T-cell (primary cell): ENCODE results near the gene COX7B. TPM values are rescaled to one million over a fixed set of nuclear protein-coding genes. Genes with fewer than 3 reads are reported as not detected.
"Not testable (repeated sequence)": the region's sequence is repeated elsewhere in the genome, so short reads cannot be mapped to it uniquely, and the experiment has no call there.

Experiments used
- ATAC-seq, 4 experiments: fragments of 200-7000 bp in 3 of 4; fragments of 150-1000 bp in 1 of 4; cut with Tn5 transposase; replicated peaks in 1 of 4; 1 replicate in 3 of 4; 2 replicates in 1 of 4; pipeline ENCODE4 v1.10.0; 2021; ENCODE audit warnings: moderate library complexity in 3 of 4, mild to moderate bottlenecking in 2 of 4, moderate number of reproducible peaks in 1 of 4
- CTCF ChIA-PET, 2 donors: fragments of 300-600 bp; sonication (Branson Sonifier 250); formaldehyde crosslinking; loops; one replicate each; lab custom pipeline; 2022; ENCODE audit warnings: antibody characterized with exemption in 2 of 2; lab: Charles Lee
- POLR2A ChIA-PET, 2 donors: fragments of 300-600 bp; sonication (Branson Sonifier 250); formaldehyde crosslinking; loops; one replicate each; lab custom pipeline; 2022; ENCODE audit warnings: antibody characterized with exemption in 2 of 2; lab: Charles Lee
- DNase-seq, 35 experiments: peaks; one replicate each; pipeline versions ENCODE4 v3.0.0 to v3.0.0-alpha.2; 2013 to 2023
- H3K27ac ChIP-seq: one replicate; pipeline ENCODE4 v1.5.1; 2013; ENCODE audit warnings: low read length
- H3K27me3 ChIP-seq, 2 experiments: replicated peaks in 1 of 2; 1 replicate in 1 of 2; 2 replicates in 1 of 2; pipeline versions ENCODE4 v1.6.1 to v1.7.0; 2013; ENCODE audit warnings: low read length in 1 of 2, mixed read lengths in 1 of 2; ENCODE audit not compliant: control insufficient read depth in 2 of 2, insufficient read depth in 2 of 2; ENCODE audit errors: extremely low read depth in 1 of 2
- H3K36me3 ChIP-seq, 2 donors: 1 replicate in 1 of 2; 2 replicates in 1 of 2; pipeline versions ENCODE4 v1.6.1 to v1.7.0; 2013; ENCODE audit warnings: low read length in 1 of 2; ENCODE audit not compliant: control insufficient read depth in 2 of 2, insufficient read depth in 1 of 2; ENCODE audit errors: extremely low read depth in 1 of 2
- H3K4me1 ChIP-seq, 2 experiments: 1 replicate in 1 of 2; 2 replicates in 1 of 2; pipeline versions ENCODE4 v1.6.1 to v1.7.0; 2013; ENCODE audit warnings: low read length in 2 of 2, mixed read lengths in 1 of 2; ENCODE audit not compliant: insufficient read depth in 2 of 2, control insufficient read depth in 1 of 2; ENCODE audit errors: extremely low read depth in 1 of 2
- H3K4me3 ChIP-seq, 2 donors: 1 replicate in 1 of 2; 2 replicates in 1 of 2; pipeline versions ENCODE4 v1.5.1 to v1.7.0; 2013; ENCODE audit warnings: mild to moderate bottlenecking in 2 of 2, low read length in 1 of 2, moderate library complexity in 1 of 2; ENCODE audit not compliant: control insufficient read depth in 1 of 2; ENCODE audit errors: extremely low read depth in 1 of 2
- H3K9me3 ChIP-seq: 2 replicates; pipeline ENCODE4 v1.7.0; 2013
- H3K27ac Mint-ChIP-seq, 2 donors: one replicate each; pipeline ENCODE4 v1.8.0; 2020 to 2021; ENCODE audit warnings: mild to moderate bottlenecking in 2 of 2, mixed read lengths in 2 of 2
- H3K27me3 Mint-ChIP-seq, 2 donors: one replicate each; pipeline ENCODE4 v1.8.0; 2021 to 2022; ENCODE audit warnings: mixed read lengths in 2 of 2
- H3K36me3 Mint-ChIP-seq: one replicate; pipeline ENCODE4 v1.8.0; 2021; ENCODE audit warnings: mixed read lengths
- H3K4me1 Mint-ChIP-seq, 3 donors: one replicate each; pipeline ENCODE4 v1.8.0; 2020 to 2022; ENCODE audit warnings: mixed read lengths in 3 of 3, mild to moderate bottlenecking in 1 of 3
- H3K4me3 Mint-ChIP-seq, 3 donors: one replicate each; pipeline ENCODE4 v1.8.0; 2020 to 2022; ENCODE audit warnings: mild to moderate bottlenecking in 3 of 3, mixed read lengths in 3 of 3, moderate library complexity in 3 of 3
- H3K9me3 Mint-ChIP-seq, 3 donors: one replicate each; pipeline ENCODE4 v1.8.0; 2020 to 2022; ENCODE audit warnings: mixed read lengths in 3 of 3
- WGBS: methylation state at CpG from one replicate; pipeline ENCODE4 v1.1.5; 2013; ENCODE audit warnings: missing lambda C conversion rate; ENCODE audit not compliant: insufficient coverage; 5-methylcytosine and 5-hydroxymethylcytosine counted together
- total RNA-seq, 35 experiments: library from RNA in 6 of 35; stranded (reverse) in 6 of 35; fragments of 120-200 nt in 1 of 35; gene quantifications; one replicate each; pipeline versions ENCODE4 v1.2.1 to v1.2.4 and lab custom pipeline; 2013 to 2026

COX7B gene
- total RNA-seq, 5 donors from 2014 or later (not counting 1 experiment from before 2014, with no cell fraction given): 101 to 119 (median 109) TPM

GRCh38 chrX:77935886-77936285 lies 36.6 kb downstream of the COX7B start:
- no peaks in the 10 kb centered on the region for H3K4me1 ChIP-seq
- no peak overlapping the region for H3K27ac ChIP-seq
- Mint-ChIP-seq H3K4me1 (peaks cover 0 to 8% (median 4%) of the 10 kb centered on the region in 3 donors), H3K27ac (no peak overlapping the region), H3K9me3 (no peaks in the 10 kb centered on the region), H3K4me3 (no peak overlapping the region), H3K27me3 (no peaks in the 10 kb centered on the region), H3K36me3 (peaks cover 5% of the 10 kb centered on the region)
- ATAC-seq: no peak
- no peaks in the 10 kb centered on the region for H3K27me3 ChIP-seq
- H3K9me3 ChIP-seq: no peaks in the 10 kb centered on the region
- CTCF ChIA-PET: no interaction called here
- POLR2A ChIA-PET: no interaction called here
- no CpG with 5 or more reads among the region's 1 CpG for WGBS
- H3K4me3 ChIP-seq: no peak overlapping the region
- no peaks in the 10 kb centered on the region for H3K36me3 ChIP-seq
- DNase-seq: no peak

- no peak overlapping the region for H3K27ac Mint-ChIP-seq
- peaks cover 5% of the 10 kb centered on the region for H3K36me3 Mint-ChIP-seq
- DNase-seq: no peak
- no peaks in the 10 kb centered on the region for H3K9me3 ChIP-seq
- H3K27ac ChIP-seq: no peak overlapping the region
- H3K36me3 ChIP-seq: no peaks in the 10 kb centered on the region
- no peaks in the 10 kb centered on the region for H3K4me1 ChIP-seq
- POLR2A ChIA-PET: no interaction called here
- peaks cover 0 to 8% (median 4%) of the 10 kb centered on the region in 3 donors for H3K4me1 Mint-ChIP-seq
- H3K4me3 Mint-ChIP-seq: no peak overlapping the region
- no peaks in the 10 kb centered on the region for H3K27me3 ChIP-seq
- no peak for ATAC-seq
- CTCF ChIA-PET: no interaction called here
- H3K27me3 Mint-ChIP-seq: no peaks in the 10 kb centered on the region
- no peak overlapping the region for H3K4me3 ChIP-seq
- H3K9me3 Mint-ChIP-seq: no peaks in the 10 kb centered on the region
These were observed 37.0 kb downstream of the COX7B start for GRCh38 chrX:77936299-77936698.

- no peaks in the 10 kb centered on the region for H3K36me3 ChIP-seq
- Mint-ChIP-seq H3K4me1 (peaks cover under 1 to 8% (median 4%) of the 10 kb centered on the region in 3 donors), H3K36me3 (peaks cover 5% of the 10 kb centered on the region), H3K27ac (no peak overlapping the region), H3K27me3 (no peaks in the 10 kb centered on the region), H3K4me3 (no peak overlapping the region), H3K9me3 (no peaks in the 10 kb centered on the region)
- no peak overlapping the region for H3K4me3 ChIP-seq
- H3K27me3 ChIP-seq: no peaks in the 10 kb centered on the region
- no CpG with 5 or more reads among the region's 3 CpGs for WGBS
- H3K27ac ChIP-seq: no peak overlapping the region
- H3K4me1 ChIP-seq: no peaks in the 10 kb centered on the region
- H3K9me3 ChIP-seq: no peaks in the 10 kb centered on the region
- ChIA-PET POLR2A (no interaction called here), CTCF (no interaction called here)
- DNase-seq (no peak), ATAC-seq (no peak)
These were observed 38.0 kb downstream of the COX7B start for GRCh38 chrX:77937291-77937690.

DNA sequence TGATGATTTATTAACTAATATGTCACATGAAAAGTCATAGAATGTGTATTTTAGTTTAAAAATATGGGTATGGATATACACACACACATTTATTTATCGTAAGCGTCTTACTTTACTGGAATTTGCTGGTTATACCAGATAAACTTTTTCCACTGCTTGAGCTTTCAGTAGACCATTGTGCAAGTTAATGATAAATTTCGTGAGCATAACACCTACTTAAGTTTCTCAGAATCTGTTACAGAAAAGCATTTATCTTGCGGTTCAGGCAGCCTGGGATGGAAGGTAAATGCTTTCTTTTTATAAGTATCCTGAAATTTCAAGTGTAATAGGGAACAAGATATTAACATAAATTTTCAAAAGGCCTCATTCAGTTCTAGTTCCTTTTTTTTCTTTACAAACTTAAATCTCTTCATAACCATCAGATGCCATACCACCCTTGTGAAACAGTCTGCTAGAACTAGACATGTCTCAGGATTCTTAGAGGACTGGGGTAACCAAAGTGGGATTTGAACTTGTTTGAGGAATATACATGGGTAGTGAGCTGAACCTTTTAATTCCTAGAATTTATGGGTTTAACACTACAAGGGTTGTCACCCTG lies 38.9 kb downstream of the COX7B start:
- H3K27me3 Mint-ChIP-seq: no peaks in the 10 kb centered on the region
- peaks cover 7 to 9% (median 9%) of the 10 kb centered on the region in 3 donors for H3K4me1 Mint-ChIP-seq
- H3K27me3 ChIP-seq: no peaks in the 10 kb centered on the region
- no peaks in the 10 kb centered on the region for H3K4me1 ChIP-seq
- H3K9me3 ChIP-seq: no peaks in the 10 kb centered on the region
- no peak overlapping the region for H3K4me3 Mint-ChIP-seq
- H3K9me3 Mint-ChIP-seq: no peaks in the 10 kb centered on the region
- ChIA-PET CTCF (no interaction called here), POLR2A (no interaction called here)
- no peaks in the 10 kb centered on the region for H3K36me3 ChIP-seq
- H3K36me3 Mint-ChIP-seq: no peaks in the 10 kb centered on the region
- no peak for ATAC-seq
- H3K27ac ChIP-seq: no peak overlapping the region
- DNase-seq: no peak
- H3K4me3 ChIP-seq: no peak overlapping the region
- no peak overlapping the region for H3K27ac Mint-ChIP-seq
- WGBS: no CpG with 5 or more reads among the region's 4 CpGs

GRCh38 chrX:77945031-77945430 lies 45.8 kb downstream of the COX7B start:
- H3K27ac Mint-ChIP-seq, CTCF ChIA-PET, H3K9me3 ChIP-seq, H3K27me3 Mint-ChIP-seq, H3K9me3 Mint-ChIP-seq, H3K36me3 ChIP-seq, DNase-seq, H3K4me1 Mint-ChIP-seq, H3K4me1 ChIP-seq, POLR2A ChIA-PET, H3K4me3 Mint-ChIP-seq, H3K4me3 ChIP-seq, H3K27ac ChIP-seq, ATAC-seq, H3K27me3 ChIP-seq, H3K36me3 Mint-ChIP-seq: not testable (repeated sequence)
- no CpG with 5 or more reads among the region's 6 CpGs for WGBS

GRCh38 chrX:77945910-77946545 lies 46.8 kb downstream of the COX7B start:
- H3K27ac ChIP-seq: no peak overlapping the region
- no peak overlapping the region for H3K4me3 Mint-ChIP-seq
- CTCF ChIA-PET: no interaction called here
- no peak overlapping the region for H3K27ac Mint-ChIP-seq
- POLR2A ChIA-PET: no interaction called here
- no peak overlapping the region for H3K4me3 ChIP-seq
- DNase-seq (no peak), ATAC-seq (no peak)
- no peaks in the 10 kb centered on the region for H3K9me3 Mint-ChIP-seq
- H3K9me3 ChIP-seq: no peaks in the 10 kb centered on the region
- no peaks in the 10 kb centered on the region for H3K27me3 Mint-ChIP-seq
- H3K4me1 ChIP-seq: no peaks in the 10 kb centered on the region
- H3K4me1 Mint-ChIP-seq: peaks cover 3 to 7% (median 6%) of the 10 kb centered on the region in 3 donors
- H3K36me3 ChIP-seq: no peaks in the 10 kb centered on the region
- H3K36me3 Mint-ChIP-seq: no peaks in the 10 kb centered on the region
- H3K27me3 ChIP-seq: no peaks in the 10 kb centered on the region
- no CpG with 5 or more reads among the region's 7 CpGs for WGBS
